Urothelium cell line (cell line): ENCODE measurements around the gene ACAA2.
"Not testable (repeated sequence)": the region's sequence is repeated elsewhere in the genome, so short reads cannot be mapped to it uniquely, and the experiment has no call there.

Experiments used
- DNase-seq: peaks from one replicate; pipeline ENCODE4 v3.0.0; 2011; ENCODE audit warnings: low spot score, mixed read lengths
- FAIRE-seq: peaks from 2 replicates; lab custom pipeline; 2011; peaks lifted over from hg19 to GRCh38; lab: Jason Lieb, UNC

Gene ACAA2

DNA sequence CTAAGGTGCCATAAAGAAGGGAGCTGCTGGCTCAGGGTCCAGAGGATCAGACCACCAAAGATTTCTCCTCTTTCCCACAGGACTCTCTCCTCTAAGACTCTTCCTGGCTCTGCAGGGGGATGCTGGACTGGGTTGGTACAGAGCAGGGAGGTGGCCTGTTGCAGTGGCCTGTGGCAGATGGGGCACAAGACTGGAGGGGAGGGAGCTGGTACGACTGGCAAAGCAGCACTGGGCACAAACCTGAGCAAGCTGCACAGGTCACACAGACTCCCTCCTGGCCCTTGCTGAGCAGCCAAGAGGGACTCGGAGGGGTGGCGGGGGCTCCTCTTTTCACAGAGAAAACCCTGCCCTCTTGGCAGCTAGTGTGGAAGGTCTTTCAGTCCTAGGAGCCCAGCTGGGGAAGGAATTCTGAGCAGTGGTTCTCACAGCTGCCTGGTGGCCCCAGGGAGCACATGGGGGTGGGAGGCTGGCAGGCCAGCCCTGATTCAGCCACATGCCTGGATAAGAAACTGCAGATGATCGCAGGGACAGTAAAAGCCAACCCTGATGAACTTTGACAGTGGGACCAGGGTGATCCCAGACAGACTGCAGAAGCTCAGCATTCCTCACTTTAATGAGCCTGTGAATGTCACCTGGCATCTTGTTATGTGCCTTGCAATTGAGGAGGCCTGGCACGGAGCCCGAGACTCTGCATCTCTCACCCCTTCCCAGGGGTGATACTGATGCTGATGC lies 32.5 kb upstream of the ACAA2 start:
- DNase-seq (no peak), FAIRE-seq (no peak)

DNA sequence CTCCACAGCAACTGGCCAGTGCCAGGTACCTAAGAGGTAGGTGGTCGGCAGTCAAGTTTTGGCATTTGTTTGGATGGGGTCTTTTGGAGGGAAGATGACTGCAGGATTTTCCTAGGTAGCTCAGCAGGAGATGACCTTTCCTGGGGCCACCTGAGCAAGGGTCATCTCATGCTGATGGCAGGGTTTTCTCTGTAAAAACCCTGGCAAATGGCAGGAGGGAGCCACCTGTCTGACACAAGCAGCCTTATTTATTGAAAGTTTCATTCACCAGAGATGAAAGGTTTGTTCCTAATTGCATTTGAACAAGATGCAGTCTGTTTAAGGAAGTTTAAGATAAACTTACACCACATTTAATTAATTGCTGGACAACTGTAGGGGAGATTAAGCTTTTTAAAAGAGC lies 31.6 kb upstream of the ACAA2 start:
- no peak for FAIRE-seq

DNA sequence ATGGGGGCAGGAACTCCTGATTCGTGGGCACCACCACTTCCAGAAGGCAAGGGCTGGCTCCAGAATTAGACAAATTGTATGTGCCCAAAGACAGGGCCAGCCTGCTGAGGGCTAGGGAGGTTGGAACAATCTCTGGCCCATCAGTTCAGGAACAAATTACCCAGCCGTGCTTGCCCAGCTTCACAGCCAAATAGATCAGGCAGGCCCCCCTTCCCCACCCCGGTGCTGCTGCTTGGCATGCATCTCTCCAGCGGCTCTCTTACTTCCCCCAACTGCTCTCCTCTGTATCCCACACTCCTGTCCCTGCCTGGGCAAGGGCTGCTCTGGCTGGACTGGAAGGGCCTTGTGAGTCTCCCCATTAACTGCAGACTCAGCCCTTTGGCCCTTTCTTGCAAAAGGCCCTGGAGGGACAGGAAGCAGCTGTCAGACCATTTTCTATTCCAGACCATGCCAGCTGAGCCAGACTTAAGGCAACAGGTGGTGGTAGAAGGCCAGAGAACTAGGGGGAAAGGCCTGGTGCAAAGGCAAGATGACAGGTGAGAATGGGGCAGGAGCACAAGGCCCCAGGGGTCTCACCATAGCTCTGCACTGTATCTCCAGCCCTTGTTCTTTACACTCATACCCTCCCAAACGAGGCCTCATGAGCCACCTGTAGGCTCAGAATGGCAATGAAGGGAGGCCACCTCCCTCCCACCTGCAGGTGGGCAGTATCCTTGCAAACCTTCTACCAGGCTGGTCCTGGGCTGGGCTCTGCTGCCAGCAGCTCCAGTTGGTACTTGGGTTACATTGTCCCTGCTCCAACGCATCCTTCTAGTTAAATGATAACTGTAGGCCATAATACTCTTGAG lies 30.7 kb upstream of the ACAA2 start:
- no peak for FAIRE-seq

More for the DNA sequence above, 31.6 kb upstream of the ACAA2 start:
- DNase-seq, result no peak

DNA sequence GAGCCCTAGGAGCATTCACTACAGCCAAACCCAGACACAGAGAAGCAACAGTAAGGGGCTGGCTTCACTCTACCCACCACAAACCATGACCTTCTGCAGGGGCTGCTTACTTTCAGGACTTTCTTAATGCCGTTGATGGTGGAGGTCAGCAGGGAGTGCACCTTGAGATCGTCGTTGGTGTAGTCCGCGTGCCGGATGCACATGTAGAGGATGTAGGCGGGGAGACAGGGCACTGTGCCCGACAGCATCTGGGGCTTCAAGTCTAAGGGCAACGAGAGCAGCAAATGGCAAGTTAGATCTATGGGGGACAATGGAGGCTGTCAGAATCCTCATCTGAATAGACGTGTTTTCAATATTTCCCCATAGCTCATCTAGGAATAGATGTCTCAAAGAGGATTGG lies 29.8 kb upstream of the ACAA2 start:
- FAIRE-seq, result no peak
- DNase-seq, result no peak

More for the DNA sequence above, 30.7 kb upstream of the ACAA2 start:
- DNase-seq, result no peak

DNA sequence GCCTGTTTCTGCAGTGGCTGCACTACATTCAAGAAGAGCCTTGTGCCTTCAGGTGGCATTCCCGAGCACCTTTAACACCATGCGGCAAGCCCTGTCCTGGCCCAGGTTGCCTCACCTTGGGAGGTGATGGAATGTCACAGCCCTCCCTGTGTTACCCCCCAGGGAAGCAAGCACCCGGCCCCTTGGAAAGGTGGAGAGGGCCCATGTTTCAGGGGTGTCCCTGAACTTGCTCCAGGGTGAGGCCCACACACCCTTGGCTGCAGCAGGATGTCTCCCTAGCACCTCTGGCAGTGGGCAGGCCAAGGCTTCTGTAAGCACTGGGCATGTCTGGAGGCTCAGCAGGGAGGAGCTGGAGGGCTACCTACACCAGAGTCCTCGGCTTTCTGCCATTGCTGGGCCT lies 29.3 kb upstream of the ACAA2 start:
- DNase-seq, result no peak
- FAIRE-seq, result no peak

DNA sequence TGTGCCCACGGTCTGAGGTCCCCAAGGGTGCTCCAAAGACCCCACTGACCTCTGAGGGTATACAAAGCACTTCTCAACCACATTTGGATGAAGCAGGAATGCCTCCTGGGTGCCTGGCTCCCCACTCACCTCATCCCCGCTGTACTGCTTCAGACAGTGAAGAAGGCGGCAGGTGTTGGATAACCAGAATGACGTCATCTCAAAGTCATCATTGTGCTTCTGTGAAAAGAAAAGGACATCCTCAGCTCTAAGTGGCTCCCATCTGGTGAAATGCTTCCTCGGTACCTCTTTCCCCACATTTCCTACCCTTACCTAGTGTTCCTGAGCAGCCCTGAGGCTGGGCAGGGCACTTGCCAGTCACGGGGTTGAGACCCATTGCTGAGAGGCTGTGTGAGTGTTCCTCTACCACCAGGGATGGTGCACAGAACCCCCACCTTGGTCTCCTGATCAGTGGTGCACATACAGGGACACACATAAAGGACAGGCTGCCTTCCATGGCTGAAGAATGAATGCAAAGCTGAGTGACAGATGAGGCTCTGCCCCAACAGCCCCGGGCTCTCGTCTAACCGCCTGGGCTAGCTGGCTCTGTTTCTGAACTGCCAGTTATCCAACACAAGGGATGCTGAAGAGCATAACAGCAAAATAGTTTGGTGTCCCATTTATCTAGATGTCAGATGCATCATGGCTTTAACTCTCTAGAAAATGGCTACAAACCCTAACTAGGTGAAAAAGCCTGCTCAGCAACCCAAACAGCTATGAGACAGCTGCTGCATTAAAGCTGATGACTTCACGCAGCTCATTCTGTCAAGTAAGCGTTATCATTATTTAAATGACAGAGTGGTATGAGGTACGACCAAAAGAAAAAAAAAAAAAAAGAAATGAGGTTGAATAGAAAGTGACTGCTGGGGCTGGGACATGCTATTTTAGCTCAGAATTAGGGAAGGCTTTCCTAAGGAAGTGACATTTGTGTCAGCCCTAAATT lies 28.2 kb upstream of the ACAA2 start:
- no peak for DNase-seq
- FAIRE-seq, result no peak

DNA sequence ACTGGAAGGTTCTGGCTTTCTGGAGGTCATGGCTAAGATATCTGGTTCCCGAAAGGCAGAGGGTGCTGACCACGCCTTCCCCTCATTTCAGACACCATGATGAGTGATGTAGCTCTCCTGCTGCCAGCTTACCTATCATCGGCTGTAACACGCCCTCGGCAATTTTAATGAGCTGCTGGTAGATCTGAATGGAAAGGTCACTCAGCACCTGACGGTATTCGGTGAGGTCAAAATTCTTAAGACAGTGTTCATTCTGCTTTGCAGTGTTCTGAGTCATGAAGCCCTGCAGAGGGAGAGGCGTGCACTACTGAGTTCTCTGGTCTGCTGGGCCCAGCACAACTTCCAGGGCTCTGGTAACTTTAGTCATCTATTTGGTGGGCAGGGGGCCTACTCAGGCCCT lies 25.7 kb upstream of the ACAA2 start:
- DNase-seq, result no peak

DNA sequence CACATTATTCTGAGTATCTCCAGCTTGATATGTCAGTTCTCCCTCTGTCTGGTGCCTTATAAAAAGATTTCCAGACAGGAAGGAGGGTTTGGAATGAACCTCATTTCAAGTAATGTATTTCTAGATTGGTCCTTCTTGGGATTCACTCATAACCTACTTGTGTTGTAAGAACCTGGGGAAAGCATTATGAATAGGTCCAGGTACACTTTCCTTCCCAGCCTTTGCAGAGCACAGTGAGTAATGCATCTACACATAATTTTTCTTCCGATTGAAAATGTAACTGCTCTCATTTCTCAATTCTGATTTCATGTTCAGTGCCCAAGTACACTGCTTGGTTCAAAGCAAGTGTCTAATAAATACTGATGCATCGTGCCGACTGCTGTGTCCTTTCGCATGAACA lies 25.0 kb upstream of the ACAA2 start:
- FAIRE-seq, result no peak

More for the DNA sequence above, 25.7 kb upstream of the ACAA2 start:
- no peak for FAIRE-seq

DNA sequence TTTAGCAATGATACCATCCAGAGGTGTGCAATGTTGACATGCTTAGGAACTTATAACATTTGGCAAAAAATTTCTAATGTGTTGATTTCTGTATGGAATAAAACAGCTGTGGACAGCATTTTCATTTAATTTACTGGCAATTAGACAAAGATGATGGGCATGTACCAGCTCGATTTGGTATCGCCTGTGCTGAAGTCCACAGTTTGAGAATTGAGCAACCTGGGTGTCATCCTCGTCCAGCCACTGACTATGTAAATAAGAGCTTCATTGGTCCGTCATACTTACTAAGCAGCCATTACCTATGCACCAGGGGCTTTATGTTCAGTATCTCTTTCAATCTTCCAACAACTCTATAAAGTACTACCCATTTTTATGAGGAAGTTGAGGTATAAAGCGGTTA lies 24.6 kb upstream of the ACAA2 start:
- no peak for FAIRE-seq
- DNase-seq, result no peak

More for the DNA sequence above, 25.0 kb upstream of the ACAA2 start:
- no peak for DNase-seq

DNA sequence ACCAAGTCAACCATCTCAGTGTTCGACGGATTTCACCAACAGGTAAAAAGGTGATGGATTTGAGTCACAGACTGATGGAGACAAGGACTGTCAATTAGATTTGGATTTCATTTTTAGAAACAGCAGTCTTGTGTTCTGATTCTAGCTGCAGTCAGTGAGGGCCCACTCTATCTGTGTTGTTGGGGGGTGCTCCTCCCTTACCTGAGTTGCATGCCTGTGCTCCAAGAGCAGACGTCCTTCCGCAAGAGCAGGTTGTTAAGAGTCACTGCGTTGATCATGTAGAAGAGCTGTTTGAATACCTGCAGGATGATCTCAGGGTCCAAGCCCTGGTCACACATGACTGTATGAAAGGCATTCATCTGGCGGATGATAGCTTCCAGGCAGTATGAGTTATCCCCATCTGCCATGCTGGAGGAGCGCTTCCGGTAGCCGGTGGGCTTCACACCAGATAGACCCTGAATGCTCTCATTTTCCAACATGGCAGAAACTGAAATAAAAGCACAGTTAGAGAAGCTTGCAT lies 24.0 kb upstream of the ACAA2 start:
- not testable (repeated sequence) for DNase-seq, FAIRE-seq

DNA sequence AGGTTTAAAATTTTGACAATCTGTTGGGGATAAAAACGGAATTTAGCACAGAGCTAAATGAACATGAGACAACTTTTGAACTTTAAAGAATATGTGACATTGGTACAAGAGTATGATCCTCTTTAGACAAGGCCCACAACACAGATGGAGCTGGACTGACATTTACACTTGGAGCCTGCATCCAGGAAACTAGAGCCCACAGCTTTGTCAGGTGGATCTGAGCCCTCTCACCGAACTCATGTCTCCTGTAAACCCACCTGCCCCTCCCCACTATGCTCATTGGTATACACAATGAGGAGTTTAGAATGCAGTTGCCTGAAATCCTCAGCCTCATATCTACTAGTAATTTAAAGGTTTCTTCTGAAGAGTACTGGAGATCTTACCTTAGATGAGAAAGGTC lies 22.1 kb upstream of the ACAA2 start:
- FAIRE-seq, result no peak

DNA sequence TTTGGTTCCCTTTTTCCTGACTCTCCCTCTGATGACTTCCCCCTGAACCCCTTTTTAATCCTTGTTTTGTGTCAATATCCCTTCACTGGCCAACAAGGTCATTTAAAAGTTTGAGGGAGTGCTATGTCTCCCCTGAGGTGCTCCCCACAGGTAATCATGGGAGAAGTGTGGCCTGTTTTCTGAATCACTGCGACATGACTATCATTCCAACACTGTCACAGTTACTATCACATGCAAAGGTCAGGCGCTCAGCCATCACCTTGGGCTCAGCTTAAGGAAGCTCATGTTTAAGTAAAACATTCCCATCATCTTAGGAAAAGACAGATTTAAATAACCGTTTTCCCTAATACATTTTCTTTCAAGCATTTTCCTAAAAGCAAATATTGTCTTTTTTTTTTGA lies 20.9 kb upstream of the ACAA2 start:
- DNase-seq (no peak), FAIRE-seq (no peak)

More for the DNA sequence above, 22.1 kb upstream of the ACAA2 start:
- DNase-seq, result no peak

DNA sequence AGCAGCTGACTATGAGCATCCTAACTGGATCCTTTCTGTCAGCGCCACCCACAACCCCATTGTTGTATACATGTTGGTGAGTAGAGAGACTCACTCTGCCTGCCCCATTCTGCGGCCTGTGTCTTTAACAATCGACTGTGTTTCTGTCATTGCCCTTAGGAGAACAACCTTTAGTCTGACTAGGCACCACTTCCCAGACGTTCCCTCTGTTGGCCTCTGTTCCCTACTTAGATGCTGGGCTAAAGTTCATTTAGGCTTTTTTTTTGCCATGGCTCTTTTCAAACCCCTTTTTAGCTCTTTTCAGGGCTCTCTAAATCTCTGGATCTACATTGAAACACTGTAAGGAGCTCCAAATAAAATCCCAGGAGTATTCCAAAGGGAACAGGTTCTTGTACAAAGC lies 20.5 kb upstream of the ACAA2 start:
- DNase-seq (no peak), FAIRE-seq (no peak)

DNA sequence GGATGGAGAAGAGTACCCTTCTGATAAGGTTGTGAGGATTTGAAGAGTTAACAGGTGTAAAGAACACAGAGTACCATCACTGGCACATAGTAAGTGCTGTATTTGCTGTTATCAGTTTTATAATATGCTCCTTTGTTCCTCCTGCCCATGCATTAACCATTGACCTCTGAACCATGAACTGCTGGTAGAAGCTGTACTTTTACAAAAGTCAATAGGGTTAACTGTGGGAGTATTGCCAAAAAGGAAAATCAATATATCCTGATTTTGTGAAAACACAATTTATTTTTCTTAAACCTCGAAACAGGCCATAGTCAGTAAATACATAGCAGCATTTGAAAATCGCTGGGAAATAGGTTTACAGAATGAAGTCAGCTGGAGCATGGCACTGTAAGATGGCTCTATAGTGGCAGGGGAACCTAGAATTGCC lies 18.9 kb upstream of the ACAA2 start:
- DNase-seq, result no peak
- FAIRE-seq, result no peak

DNA sequence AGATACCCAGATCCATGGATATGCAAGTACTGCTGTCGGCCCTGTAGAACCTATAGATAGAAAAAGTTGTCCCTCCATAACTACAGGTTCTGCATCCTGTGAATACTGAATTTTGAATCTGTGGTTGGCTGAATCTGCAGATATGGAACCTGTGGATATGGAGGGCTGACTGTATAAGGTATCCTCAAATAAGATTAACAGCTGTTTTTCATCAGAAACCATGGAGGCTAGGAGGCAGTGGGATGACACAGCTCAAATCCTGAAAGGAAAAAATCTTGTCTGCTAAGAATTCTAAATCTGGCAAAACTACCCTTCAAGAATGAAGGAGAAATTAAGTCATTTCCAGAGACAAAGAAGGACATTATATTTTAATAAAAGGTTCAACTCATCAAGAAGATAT lies 14.7 kb upstream of the ACAA2 start:
- FAIRE-seq (no peak), DNase-seq (no peak)

DNA sequence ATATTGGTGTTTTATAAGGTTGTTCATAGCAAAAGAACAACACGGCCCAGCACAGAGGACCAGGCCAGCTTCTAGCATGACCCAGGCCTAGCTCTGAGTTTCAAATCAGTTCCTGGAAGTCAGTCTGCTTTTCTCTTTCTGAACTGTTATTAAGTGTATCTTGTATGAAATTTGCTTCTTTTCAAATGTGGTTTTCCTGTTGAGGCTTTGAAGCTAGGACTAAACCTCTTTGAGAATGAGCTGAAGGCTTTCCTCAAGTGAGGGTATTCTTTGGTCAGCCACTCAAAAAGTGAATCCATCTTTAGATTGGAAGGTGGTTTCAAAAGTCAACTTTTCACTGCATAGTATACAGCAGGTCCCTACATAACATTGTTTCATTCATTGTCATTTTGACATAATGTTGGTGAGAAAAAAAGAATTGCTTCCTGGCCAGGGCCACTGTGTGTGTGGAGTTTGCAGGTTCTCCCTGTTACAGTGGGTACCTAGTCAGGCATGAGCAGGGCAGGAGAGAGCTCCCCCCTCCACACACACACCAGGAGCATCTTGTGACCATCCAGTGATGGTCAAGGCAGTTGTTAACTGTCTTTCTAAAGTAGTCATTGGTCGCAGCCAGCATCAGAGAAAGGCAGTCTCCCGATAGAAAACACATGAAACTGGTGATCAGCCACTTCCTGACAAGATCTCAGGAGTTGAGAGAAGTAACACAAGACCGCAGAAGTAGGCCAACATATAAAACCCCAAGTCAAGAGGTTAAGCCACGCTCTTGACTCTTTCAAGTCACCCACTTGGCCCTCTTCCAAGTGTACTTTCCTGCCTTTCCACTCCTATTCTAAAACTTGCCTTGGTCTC lies 6.7 kb upstream of the ACAA2 start:
- no peak for DNase-seq
- no peak for FAIRE-seq

DNA sequence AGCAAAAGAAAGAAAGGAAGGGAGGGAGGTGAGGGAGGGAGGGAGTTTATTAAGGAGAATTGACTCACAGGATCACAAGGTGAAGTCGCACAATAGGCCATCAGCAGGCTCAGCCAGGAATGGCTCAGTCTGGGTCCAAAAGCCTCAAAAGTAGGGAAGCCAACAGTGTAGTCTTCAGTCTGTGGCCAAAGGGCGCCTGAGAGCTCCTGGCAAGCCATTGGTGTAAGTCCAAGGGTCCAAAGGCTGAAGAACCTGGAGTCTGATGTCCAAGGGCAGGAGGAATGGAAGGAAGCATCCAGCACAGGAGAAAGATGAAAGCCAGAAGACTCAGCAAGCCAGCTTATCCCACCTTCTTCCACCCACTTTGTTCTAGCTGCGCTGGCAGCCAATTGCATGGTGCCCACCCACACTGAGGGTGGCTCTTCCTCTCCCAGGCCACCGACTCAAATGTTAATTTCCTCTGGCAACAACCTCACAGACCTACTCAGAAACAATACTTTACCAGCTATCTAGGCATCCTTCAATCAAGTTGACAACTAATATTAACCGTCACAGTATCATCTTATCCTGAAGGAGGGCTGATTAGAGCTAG lies 5.8 kb upstream of the ACAA2 start:
- no peak for FAIRE-seq

DNA sequence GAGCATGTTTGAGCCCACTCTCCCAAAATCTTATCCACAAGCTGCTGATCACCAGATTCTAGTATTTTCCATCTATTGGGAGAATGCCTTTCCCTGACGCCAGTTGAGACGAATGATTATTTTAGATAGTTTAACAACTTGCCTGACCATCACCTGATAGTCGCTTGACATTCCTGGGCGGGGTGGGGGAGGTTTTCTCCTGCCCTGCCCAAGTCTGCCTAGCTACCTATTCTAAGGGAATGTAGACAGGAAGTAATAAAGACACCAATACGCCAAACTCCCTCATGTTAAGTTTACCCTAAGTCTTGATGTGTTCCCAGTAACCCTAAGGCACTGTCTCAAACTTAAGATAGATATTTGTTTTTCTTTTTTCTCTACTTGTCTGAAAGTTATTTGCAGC lies 4.6 kb upstream of the ACAA2 start:
- DNase-seq (no peak), FAIRE-seq (no peak)

More for the DNA sequence above, 5.8 kb upstream of the ACAA2 start:
- DNase-seq, result no peak

DNA sequence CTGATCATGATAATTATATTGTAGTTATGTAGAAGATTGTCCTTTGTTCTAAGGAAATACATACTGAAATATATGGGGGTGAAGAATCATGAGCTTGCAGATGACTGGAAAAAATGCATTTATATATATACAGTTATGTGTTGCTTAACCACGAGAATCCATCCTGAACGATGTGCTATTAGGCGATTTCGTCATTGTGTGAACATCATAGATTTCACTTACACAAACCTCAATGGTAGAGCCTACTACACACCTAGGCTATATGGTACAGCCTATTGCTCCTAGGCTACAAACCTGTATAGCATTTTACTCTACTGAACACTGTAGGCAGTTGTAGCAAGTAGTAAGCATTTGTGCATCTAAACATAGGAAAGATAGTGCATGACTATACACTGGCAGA lies 2.6 kb upstream of the ACAA2 start:
- DNase-seq, result no peak
- no peak for FAIRE-seq
